ENCODE data around the gene OXNAD1.

GRCh38 chr3:16289144-16289889 lies 24.3 kb downstream of the OXNAD1 start:
- TF ChIP-seq CTCF (IDR thresholded peaks at IDR 0.05) (no peak), POLR2A (IDR thresholded peaks at IDR 0.05) (no peak), EP300 (IDR thresholded peaks at IDR 0.05) (no peak)
